Neural cell (in vitro differentiated cells): ENCODE measurements around the gene EOGT. TPM values are rescaled to one million over a fixed set of nuclear protein-coding genes. Genes with fewer than 3 reads are reported as not detected.

Experiments used
- H2AFZ ChIP-seq: fragments of 200-600, 300-800 bp; sonication (generic), shearing (Covaris generic); 2 replicates; pipeline ENCODE4 v1.6.0; 2014; ENCODE audit warnings: low read depth, mild to moderate bottlenecking, antibody characterized with exemption, low read length, moderate library complexity
- H3F3A ChIP-seq: fragments of 200-600 bp; shearing (Covaris generic); 2 replicates; pipeline ENCODE4 v1.6.1; 2016; ENCODE audit warnings: mild to moderate bottlenecking, moderate library complexity, mixed read lengths, antibody characterized with exemption, low read length; ENCODE audit not compliant: insufficient read depth, poor library complexity, severe bottlenecking
- H3K27ac ChIP-seq: fragments of 200-600, 300-800 bp; sonication (generic), shearing (Covaris generic); 2 replicates; pipeline ENCODE4 v1.5.1; 2014; ENCODE audit warnings: mild to moderate bottlenecking, low read length, moderate library complexity
- H3K27me3 ChIP-seq: fragments of 300-800, 200-600 bp; sonication (generic), shearing (Covaris generic); 2 replicates; pipeline ENCODE4 v1.6.0; 2014; ENCODE audit warnings: mild to moderate bottlenecking, low read depth, low read length, moderate library complexity; ENCODE audit not compliant: insufficient read depth
- H3K36me3 ChIP-seq: fragments of 300-800, 200-600 bp; sonication (generic), shearing (Covaris generic); 2 replicates; pipeline ENCODE4 v1.5.1; 2014; ENCODE audit warnings: mild to moderate bottlenecking, antibody characterized with exemption, low read length, moderate library complexity; ENCODE audit not compliant: insufficient read depth
- H3K4me2 ChIP-seq: fragments of 300-800, 200-600 bp; sonication (generic), shearing (Covaris generic); 2 replicates; pipeline ENCODE4 v1.6.0; 2014; ENCODE audit warnings: mild to moderate bottlenecking, low read length
- H3K4me3 ChIP-seq: fragments of 300-800, 200-600 bp; sonication (generic), shearing (Covaris generic); 2 replicates; pipeline ENCODE4 v1.5.1; 2014; ENCODE audit warnings: mild to moderate bottlenecking, low read length, moderate library complexity
- H3K79me2 ChIP-seq: fragments of 200-600 bp; shearing (Covaris generic); replicated peaks from 2 replicates; pipeline ENCODE4 v1.6.0; 2014; ENCODE audit warnings: mild to moderate bottlenecking, low read length, moderate library complexity; ENCODE audit not compliant: insufficient read depth
- H3K9ac ChIP-seq: fragments of 300-800, 200-600 bp; sonication (generic), shearing (Covaris generic); 2 replicates; pipeline ENCODE4 v1.6.1; 2016; ENCODE audit warnings: mild to moderate bottlenecking, low read length, mixed read lengths
- H3K9me2 ChIP-seq: fragments of 200-600 bp; shearing (Covaris generic); 2 replicates; pipeline ENCODE4 v1.6.1; 2016; ENCODE audit warnings: mild to moderate bottlenecking, low read length, mixed read lengths; ENCODE audit not compliant: insufficient read depth
- H3K9me3 ChIP-seq: fragments of 200-600, 300-800 bp; sonication (generic), shearing (Covaris generic); 2 replicates; pipeline ENCODE4 v1.6.1; 2016; ENCODE audit warnings: mild to moderate bottlenecking, mixed run types, low read length, moderate library complexity, mixed read lengths
- H4K20me1 ChIP-seq: fragments of 200-600 bp; shearing (Covaris generic); 2 replicates; pipeline ENCODE4 v1.6.1; 2016; ENCODE audit warnings: mild to moderate bottlenecking, mixed run types; ENCODE audit not compliant: insufficient read depth
- EP300 ChIP-seq: fragments of 450-650 bp; conservative IDR thresholded peaks from 2 replicates; pipeline ENCODE4 v1.6.1; 2014; ENCODE audit warnings: antibody characterized with exemption, mild to moderate bottlenecking, moderate library complexity; ENCODE audit not compliant: poor library complexity, severe bottlenecking
- EZH2 ChIP-seq: fragments of 200-600, 300-800 bp; shearing (Covaris generic), sonication (generic); IDR thresholded peaks from 2 replicates; pipeline ENCODE4 v1.6.1; 2014; ENCODE audit warnings: antibody characterized with exemption, low read length, borderline replicate concordance, mild to moderate bottlenecking; ENCODE audit not compliant: insufficient read depth, poor library complexity, severe bottlenecking
- MXI1 ChIP-seq: fragments of 450-650 bp; conservative IDR thresholded peaks from 2 replicates; pipeline ENCODE4 v1.6.1; 2014; ENCODE audit warnings: antibody characterized with exemption, mild to moderate bottlenecking; ENCODE audit not compliant: poor library complexity, severe bottlenecking
- POLR2AphosphoS5 ChIP-seq: IDR thresholded peaks from 2 replicates; pipeline ENCODE4 v1.6.1; 2012
- RAD21 ChIP-seq: fragments of 450-650 bp; conservative IDR thresholded peaks from 2 replicates; pipeline ENCODE4 v1.6.1; 2014; ENCODE audit warnings: antibody characterized with exemption, mild to moderate bottlenecking, moderate library complexity
- SMC3 ChIP-seq: fragments of 450-650 bp; conservative IDR thresholded peaks from 2 replicates; pipeline ENCODE4 v1.6.1; 2014; ENCODE audit warnings: antibody characterized with exemption, mild to moderate bottlenecking, moderate library complexity; ENCODE audit not compliant: poor library complexity
- TAF1 ChIP-seq: IDR thresholded peaks from 2 replicates; pipeline ENCODE4 v1.6.1; 2012; ENCODE audit warnings: low read depth
- polyA plus RNA-seq: library from polyadenylated mRNA; depleted of rRNA; stranded (reverse); fragments of >200 nt; gene quantifications from 2 replicates; pipeline ENCODE4 v1.2.3, GENCODE V29; 2014
- TF ChIP-seq, protein P1 (sequence below): IDR thresholded peaks from 2 replicates; pipeline ENCODE4 v1.6.1; 2012; ENCODE audit warnings: borderline replicate concordance
- TF ChIP-seq, protein P2 (sequence below): fragments of 450-650 bp; IDR thresholded peaks from 2 replicates; pipeline ENCODE4 v1.5.1; 2014; ENCODE audit warnings: antibody characterized with exemption, mild to moderate bottlenecking, moderate library complexity; ENCODE audit not compliant: poor library complexity, severe bottlenecking

The EOGT gene
- polyA plus RNA-seq, 1 donor from 2014 or later: 3.2 TPM

DNA sequence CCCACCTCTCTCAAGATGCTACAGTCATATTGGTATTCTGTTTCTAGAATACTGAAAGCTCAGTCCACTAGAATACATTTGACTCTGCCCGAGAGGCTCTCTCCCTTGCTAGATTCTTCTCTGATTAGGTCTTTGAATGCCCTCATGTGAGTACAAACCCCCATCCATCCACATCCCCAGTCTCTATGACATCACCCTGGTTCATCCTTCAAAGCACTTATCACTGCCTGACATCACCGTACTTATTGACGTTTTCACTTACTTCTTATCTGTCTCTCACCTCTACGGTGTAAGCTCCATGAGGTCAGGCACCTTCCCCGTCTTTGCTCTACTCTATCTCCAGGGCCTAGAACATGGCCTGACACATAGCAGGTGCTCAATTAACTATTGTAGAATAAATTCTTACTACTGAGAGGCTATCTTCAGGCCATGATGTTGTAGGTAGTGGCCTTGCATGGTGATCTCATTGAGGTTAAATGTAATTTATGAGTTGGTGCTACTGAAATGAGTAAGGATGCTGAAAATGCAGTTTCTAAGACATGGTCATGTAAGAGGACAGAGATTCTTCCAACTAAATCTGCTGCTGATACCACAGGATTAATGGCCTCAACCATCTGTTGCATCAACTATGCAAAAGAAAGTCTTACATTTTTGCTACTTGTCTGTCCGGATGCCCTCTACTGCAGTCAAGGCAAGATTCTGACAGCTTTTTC is 26.8 kb downstream of the EOGT start:
- Histone ChIP-seq H3K4me3 (no peak overlapping the region), H3K4me2 (no peak overlapping the region), H3F3A (no peaks in the 10 kb centered on the region), H4K20me1 (no peaks in the 10 kb centered on the region), H3K27ac (no peak overlapping the region), H3K9me2 (no peaks in the 10 kb centered on the region), H3K27me3 (no peaks in the 10 kb centered on the region), H3K36me3 (no peaks in the 10 kb centered on the region), H3K9ac (no peak overlapping the region), H3K79me2 (no peaks in the 10 kb centered on the region), H3K9me3 (no peaks in the 10 kb centered on the region), H2AFZ (no peak overlapping the region)
- TF ChIP-seq, protein P1, sequence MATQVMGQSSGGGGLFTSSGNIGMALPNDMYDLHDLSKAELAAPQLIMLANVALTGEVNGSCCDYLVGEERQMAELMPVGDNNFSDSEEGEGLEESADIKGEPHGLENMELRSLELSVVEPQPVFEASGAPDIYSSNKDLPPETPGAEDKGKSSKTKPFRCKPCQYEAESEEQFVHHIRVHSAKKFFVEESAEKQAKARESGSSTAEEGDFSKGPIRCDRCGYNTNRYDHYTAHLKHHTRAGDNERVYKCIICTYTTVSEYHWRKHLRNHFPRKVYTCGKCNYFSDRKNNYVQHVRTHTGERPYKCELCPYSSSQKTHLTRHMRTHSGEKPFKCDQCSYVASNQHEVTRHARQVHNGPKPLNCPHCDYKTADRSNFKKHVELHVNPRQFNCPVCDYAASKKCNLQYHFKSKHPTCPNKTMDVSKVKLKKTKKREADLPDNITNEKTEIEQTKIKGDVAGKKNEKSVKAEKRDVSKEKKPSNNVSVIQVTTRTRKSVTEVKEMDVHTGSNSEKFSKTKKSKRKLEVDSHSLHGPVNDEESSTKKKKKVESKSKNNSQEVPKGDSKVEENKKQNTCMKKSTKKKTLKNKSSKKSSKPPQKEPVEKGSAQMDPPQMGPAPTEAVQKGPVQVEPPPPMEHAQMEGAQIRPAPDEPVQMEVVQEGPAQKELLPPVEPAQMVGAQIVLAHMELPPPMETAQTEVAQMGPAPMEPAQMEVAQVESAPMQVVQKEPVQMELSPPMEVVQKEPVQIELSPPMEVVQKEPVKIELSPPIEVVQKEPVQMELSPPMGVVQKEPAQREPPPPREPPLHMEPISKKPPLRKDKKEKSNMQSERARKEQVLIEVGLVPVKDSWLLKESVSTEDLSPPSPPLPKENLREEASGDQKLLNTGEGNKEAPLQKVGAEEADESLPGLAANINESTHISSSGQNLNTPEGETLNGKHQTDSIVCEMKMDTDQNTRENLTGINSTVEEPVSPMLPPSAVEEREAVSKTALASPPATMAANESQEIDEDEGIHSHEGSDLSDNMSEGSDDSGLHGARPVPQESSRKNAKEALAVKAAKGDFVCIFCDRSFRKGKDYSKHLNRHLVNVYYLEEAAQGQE: no peak
- no peak for TF ChIP-seq MXI1
- TF ChIP-seq, protein P2, sequence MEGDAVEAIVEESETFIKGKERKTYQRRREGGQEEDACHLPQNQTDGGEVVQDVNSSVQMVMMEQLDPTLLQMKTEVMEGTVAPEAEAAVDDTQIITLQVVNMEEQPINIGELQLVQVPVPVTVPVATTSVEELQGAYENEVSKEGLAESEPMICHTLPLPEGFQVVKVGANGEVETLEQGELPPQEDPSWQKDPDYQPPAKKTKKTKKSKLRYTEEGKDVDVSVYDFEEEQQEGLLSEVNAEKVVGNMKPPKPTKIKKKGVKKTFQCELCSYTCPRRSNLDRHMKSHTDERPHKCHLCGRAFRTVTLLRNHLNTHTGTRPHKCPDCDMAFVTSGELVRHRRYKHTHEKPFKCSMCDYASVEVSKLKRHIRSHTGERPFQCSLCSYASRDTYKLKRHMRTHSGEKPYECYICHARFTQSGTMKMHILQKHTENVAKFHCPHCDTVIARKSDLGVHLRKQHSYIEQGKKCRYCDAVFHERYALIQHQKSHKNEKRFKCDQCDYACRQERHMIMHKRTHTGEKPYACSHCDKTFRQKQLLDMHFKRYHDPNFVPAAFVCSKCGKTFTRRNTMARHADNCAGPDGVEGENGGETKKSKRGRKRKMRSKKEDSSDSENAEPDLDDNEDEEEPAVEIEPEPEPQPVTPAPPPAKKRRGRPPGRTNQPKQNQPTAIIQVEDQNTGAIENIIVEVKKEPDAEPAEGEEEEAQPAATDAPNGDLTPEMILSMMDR: no peak
- no peak for TF ChIP-seq EZH2
- TF ChIP-seq RAD21: no peak
- no peak for TF ChIP-seq EP300
- TF ChIP-seq TAF1: no peak
- no peak for TF ChIP-seq POLR2AphosphoS5

DNA sequence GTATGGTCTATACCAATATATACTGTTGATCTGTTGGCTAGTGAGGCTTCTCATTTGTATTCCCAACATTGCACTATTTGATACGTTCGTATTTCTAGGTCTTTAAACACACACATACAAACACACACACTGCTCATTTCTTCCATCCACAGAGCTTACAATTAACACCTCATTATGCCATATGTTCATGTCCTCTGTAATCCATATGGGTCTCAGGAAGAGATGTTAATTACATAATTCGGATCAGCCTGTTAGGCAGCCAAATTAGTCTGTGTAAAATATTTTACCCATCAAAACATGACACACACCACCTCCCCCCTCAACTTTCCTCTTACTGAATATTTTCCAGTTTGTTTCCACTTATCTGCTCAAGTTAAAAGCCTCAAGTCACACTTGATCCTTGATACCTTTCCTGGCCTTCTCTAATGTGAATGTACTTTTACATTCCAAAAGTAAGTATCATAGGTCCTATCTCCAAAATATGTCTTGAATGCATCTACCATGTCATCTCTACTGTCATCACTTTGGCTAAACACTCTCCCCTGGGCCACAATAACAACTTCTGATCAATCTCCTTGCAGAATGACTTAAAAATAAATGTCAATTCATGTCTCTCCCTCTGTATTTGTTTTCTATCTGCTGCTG is 28.2 kb downstream of the EOGT start:
- H3K27me3 ChIP-seq: no peaks in the 10 kb centered on the region
- H3K9ac ChIP-seq: no peak overlapping the region
- H3K4me3 ChIP-seq: no peak overlapping the region
- no peaks in the 10 kb centered on the region for H4K20me1 ChIP-seq
- H3K9me2 ChIP-seq: no peaks in the 10 kb centered on the region
- no peak for TF ChIP-seq MXI1
- no peak for TF ChIP-seq RAD21
- TF ChIP-seq EP300: no peak
- no peak for TF ChIP-seq SMC3
- no peak for TF ChIP-seq TAF1
- TF ChIP-seq POLR2AphosphoS5: no peak
- no peak for TF ChIP-seq EZH2
- TF ChIP-seq, protein P2: no peak
- TF ChIP-seq, protein P1: no peak
- no peak overlapping the region for H2AFZ ChIP-seq
- no peaks in the 10 kb centered on the region for H3F3A ChIP-seq
- H3K27ac ChIP-seq: no peak overlapping the region
- H3K36me3 ChIP-seq: no peaks in the 10 kb centered on the region
- no peak overlapping the region for H3K4me2 ChIP-seq
- H3K79me2 ChIP-seq: no peaks in the 10 kb centered on the region
- H3K9me3 ChIP-seq: no peaks in the 10 kb centered on the region
